ENCODE measurements around the gene EIPR1. TPM values are rescaled to one million over a fixed set of nuclear protein-coding genes. Genes with fewer than 3 reads are reported as not detected.

EIPR1 gene
- total RNA-seq, 4 donors from 2014 or later, result 13.1 to 41.0 (median 27.4) TPM

- TF ChIP-seq CTCF (IDR thresholded peaks at IDR 0.05) (no peak), POLR2AphosphoS5 (IDR thresholded peaks at IDR 0.05) (no peak), EP300 (IDR thresholded peaks at IDR 0.05; ENCODE audit: low read depth) (no peak), POLR2A (IDR thresholded peaks at IDR 0.05) (no peak)
- 98 to 100% methylated on average over 2 of the region's 2 CpGs for WGBS, 2 donors (ENCODE audit: low coverage in 1 of 2)
Observed at GRCh38 chr2:3336844-3337243, 40.8 kb downstream of the EIPR1 start.

GRCh38 chr2:3334392-3335345 is 42.9 kb downstream of the EIPR1 start:
- Histone ChIP-seq H3K27ac (no peak overlapping the region), H3K27me3 (no peaks in the 10 kb centered on the region), H3K4me1 (no peaks in the 10 kb centered on the region), H3K4me3 (no peak overlapping the region), H3K36me3 (no peaks in the 10 kb centered on the region), H3K9me3 (no peaks in the 10 kb centered on the region)
- in situ Hi-C loops (cut with MboI; ENCODE audit: low pct_ligation_motif_present in 1 of 4, low pct_unique_long_range_greater_than_20kb in 1 of 4, low sequenced_read_pairs in 3 of 4), result no loop called here
- TF ChIP-seq POLR2AphosphoS5 (IDR thresholded peaks at IDR 0.05), result no peak
- no peak for TF ChIP-seq CTCF (IDR thresholded peaks at IDR 0.05)
- no peak for TF ChIP-seq EP300 (IDR thresholded peaks at IDR 0.05; ENCODE audit: low read depth)
- no peak for TF ChIP-seq POLR2A (IDR thresholded peaks at IDR 0.05)
- intact Hi-C loops (cut with DNase I; ENCODE audit: low total_unique reads), result no loop called here
- 84 to 96% methylated on average over 14 to 24 of the region's 24 CpGs for WGBS, 2 donors (ENCODE audit: low coverage in 1 of 2)
- DNase-seq, result no peak

More at GRCh38 chr2:3336844-3337243, 40.8 kb downstream of the EIPR1 start:
- no peak overlapping the region for H3K4me3 ChIP-seq
- H3K36me3 ChIP-seq, result no peaks in the 10 kb centered on the region
- in situ Hi-C loops (cut with MboI; ENCODE audit: low pct_ligation_motif_present in 1 of 4, low pct_unique_long_range_greater_than_20kb in 1 of 4, low sequenced_read_pairs in 3 of 4), result no loop called here
- intact Hi-C loops (cut with DNase I; ENCODE audit: low total_unique reads), result no loop called here
- H3K9me3 ChIP-seq, result no peaks in the 10 kb centered on the region
- no peak overlapping the region for H3K27ac ChIP-seq
- H3K4me1 ChIP-seq, result no peaks in the 10 kb centered on the region
- DNase-seq, result no peak
- H3K27me3 ChIP-seq, result no peaks in the 10 kb centered on the region

- Histone ChIP-seq H3K9me3 (no peaks in the 10 kb centered on the region), H3K27me3 (no peaks in the 10 kb centered on the region), H3K36me3 (no peaks in the 10 kb centered on the region), H3K4me3 (no peak overlapping the region), H3K27ac (no peak overlapping the region), H3K4me1 (no peaks in the 10 kb centered on the region)
- 86 to 94% methylated on average over 5 to 8 of the region's 8 CpGs for WGBS, 2 donors (ENCODE audit: low coverage in 1 of 2)
- TF ChIP-seq CTCF (IDR thresholded peaks at IDR 0.05), result no peak
- TF ChIP-seq POLR2A (IDR thresholded peaks at IDR 0.05), result no peak
- TF ChIP-seq POLR2AphosphoS5 (IDR thresholded peaks at IDR 0.05), result no peak
- TF ChIP-seq EP300 (IDR thresholded peaks at IDR 0.05; ENCODE audit: low read depth), result no peak
- in situ Hi-C loops (cut with MboI; ENCODE audit: low pct_ligation_motif_present in 1 of 4, low pct_unique_long_range_greater_than_20kb in 1 of 4, low sequenced_read_pairs in 3 of 4), result no loop called here
- intact Hi-C loops (cut with DNase I; ENCODE audit: low total_unique reads), result no loop called here
- no peak for DNase-seq
Observed at GRCh38 chr2:3332133-3332532, 45.5 kb downstream of the EIPR1 start.

- TF ChIP-seq POLR2AphosphoS5 (IDR thresholded peaks at IDR 0.05), result no peak
- no peak for TF ChIP-seq EP300 (IDR thresholded peaks at IDR 0.05; ENCODE audit: low read depth)
- no peak for TF ChIP-seq CTCF (IDR thresholded peaks at IDR 0.05)
- TF ChIP-seq POLR2A (IDR thresholded peaks at IDR 0.05), result no peak
- intact Hi-C loops (cut with DNase I; ENCODE audit: low total_unique reads), result no loop called here
- no peak overlapping the region for H3K27ac ChIP-seq
- H3K36me3 ChIP-seq, result no peaks in the 10 kb centered on the region
- no peaks in the 10 kb centered on the region for H3K4me1 ChIP-seq
- 90% methylated on average over 5 of the region's 5 CpGs; no CpG with 5 or more reads in 1 of the 2 donors for WGBS, 2 donors (ENCODE audit: low coverage in 1 of 2)
- no peaks in the 10 kb centered on the region for H3K9me3 ChIP-seq
- no peak for DNase-seq
- H3K4me3 ChIP-seq, result no peak overlapping the region
- no peaks in the 10 kb centered on the region for H3K27me3 ChIP-seq
- in situ Hi-C loops (cut with MboI; ENCODE audit: low pct_ligation_motif_present in 1 of 4, low pct_unique_long_range_greater_than_20kb in 1 of 4, low sequenced_read_pairs in 3 of 4), result no loop called here
Observed at GRCh38 chr2:3329491-3329890, 48.1 kb downstream of the EIPR1 start.
